Measurements from ENCODE around the gene MAGI1.

- no peak for TF ChIP-seq TAF1 (IDR thresholded peaks at IDR 0.05; ENCODE audit: borderline replicate concordance, low read depth, low read length)
- no peak for TF ChIP-seq POLR2A (IDR thresholded peaks at IDR 0.05; ENCODE audit: low read depth, low read length)
- TF ChIP-seq POLR2AphosphoS5 (IDR thresholded peaks at IDR 0.05; ENCODE audit: low read depth, low read length), result no peak
Measured at GRCh38 chr3:65992106-65992505, 46.6 kb downstream of the MAGI1 start.

All from GM12892 (cell line).